ENCODE results near the gene NSUN4.

Gene NSUN4

DNA sequence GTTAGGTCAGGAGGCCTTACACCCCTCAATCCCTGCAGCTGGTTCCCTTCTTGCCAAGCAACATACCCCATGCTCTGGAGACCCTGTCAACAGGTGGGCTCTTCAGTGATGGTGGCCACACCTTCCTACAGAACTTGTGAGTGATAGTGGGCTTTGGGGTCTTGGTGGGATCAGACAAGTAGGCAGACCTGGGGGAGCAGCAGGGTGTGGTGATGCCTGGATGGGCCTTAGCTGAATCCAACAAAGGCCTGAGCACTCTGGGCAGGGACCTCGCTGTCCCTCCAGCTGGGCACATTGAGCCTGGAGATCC, 68.4 kb downstream of the NSUN4 start:
- DNase-seq (ENCODE audit: low read depth in 1 of 2, low spot score in 1 of 2) = no peak
- TF ChIP-seq POLR2AphosphoS5 (IDR thresholded peaks at IDR 0.05; ENCODE audit: low read depth) (no peak), SPI1 (IDR thresholded peaks at IDR 0.05; ENCODE audit: borderline replicate concordance, low read depth) (no peak), GABPA (IDR thresholded peaks at IDR 0.05; ENCODE audit: low read depth) (no peak)
- TF ChIP-seq, protein P1, sequence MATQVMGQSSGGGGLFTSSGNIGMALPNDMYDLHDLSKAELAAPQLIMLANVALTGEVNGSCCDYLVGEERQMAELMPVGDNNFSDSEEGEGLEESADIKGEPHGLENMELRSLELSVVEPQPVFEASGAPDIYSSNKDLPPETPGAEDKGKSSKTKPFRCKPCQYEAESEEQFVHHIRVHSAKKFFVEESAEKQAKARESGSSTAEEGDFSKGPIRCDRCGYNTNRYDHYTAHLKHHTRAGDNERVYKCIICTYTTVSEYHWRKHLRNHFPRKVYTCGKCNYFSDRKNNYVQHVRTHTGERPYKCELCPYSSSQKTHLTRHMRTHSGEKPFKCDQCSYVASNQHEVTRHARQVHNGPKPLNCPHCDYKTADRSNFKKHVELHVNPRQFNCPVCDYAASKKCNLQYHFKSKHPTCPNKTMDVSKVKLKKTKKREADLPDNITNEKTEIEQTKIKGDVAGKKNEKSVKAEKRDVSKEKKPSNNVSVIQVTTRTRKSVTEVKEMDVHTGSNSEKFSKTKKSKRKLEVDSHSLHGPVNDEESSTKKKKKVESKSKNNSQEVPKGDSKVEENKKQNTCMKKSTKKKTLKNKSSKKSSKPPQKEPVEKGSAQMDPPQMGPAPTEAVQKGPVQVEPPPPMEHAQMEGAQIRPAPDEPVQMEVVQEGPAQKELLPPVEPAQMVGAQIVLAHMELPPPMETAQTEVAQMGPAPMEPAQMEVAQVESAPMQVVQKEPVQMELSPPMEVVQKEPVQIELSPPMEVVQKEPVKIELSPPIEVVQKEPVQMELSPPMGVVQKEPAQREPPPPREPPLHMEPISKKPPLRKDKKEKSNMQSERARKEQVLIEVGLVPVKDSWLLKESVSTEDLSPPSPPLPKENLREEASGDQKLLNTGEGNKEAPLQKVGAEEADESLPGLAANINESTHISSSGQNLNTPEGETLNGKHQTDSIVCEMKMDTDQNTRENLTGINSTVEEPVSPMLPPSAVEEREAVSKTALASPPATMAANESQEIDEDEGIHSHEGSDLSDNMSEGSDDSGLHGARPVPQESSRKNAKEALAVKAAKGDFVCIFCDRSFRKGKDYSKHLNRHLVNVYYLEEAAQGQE (IDR thresholded peaks at IDR 0.05; ENCODE audit: insufficient replicate concordance, low read depth) = no peak
- TF ChIP-seq, protein P2, sequence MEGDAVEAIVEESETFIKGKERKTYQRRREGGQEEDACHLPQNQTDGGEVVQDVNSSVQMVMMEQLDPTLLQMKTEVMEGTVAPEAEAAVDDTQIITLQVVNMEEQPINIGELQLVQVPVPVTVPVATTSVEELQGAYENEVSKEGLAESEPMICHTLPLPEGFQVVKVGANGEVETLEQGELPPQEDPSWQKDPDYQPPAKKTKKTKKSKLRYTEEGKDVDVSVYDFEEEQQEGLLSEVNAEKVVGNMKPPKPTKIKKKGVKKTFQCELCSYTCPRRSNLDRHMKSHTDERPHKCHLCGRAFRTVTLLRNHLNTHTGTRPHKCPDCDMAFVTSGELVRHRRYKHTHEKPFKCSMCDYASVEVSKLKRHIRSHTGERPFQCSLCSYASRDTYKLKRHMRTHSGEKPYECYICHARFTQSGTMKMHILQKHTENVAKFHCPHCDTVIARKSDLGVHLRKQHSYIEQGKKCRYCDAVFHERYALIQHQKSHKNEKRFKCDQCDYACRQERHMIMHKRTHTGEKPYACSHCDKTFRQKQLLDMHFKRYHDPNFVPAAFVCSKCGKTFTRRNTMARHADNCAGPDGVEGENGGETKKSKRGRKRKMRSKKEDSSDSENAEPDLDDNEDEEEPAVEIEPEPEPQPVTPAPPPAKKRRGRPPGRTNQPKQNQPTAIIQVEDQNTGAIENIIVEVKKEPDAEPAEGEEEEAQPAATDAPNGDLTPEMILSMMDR (IDR thresholded peaks at IDR 0.05; ENCODE audit: insufficient read depth, low read length) = no peak
- Histone ChIP-seq H3K27ac (replicated peaks) (no peak overlapping the region), H3K27me3 (ENCODE audit: insufficient read depth, poor library complexity, severe bottlenecking) (no peaks in the 10 kb centered on the region), H3K4me3 (replicated peaks; ENCODE audit: insufficient read depth, low read length) (no peak overlapping the region)

DNA sequence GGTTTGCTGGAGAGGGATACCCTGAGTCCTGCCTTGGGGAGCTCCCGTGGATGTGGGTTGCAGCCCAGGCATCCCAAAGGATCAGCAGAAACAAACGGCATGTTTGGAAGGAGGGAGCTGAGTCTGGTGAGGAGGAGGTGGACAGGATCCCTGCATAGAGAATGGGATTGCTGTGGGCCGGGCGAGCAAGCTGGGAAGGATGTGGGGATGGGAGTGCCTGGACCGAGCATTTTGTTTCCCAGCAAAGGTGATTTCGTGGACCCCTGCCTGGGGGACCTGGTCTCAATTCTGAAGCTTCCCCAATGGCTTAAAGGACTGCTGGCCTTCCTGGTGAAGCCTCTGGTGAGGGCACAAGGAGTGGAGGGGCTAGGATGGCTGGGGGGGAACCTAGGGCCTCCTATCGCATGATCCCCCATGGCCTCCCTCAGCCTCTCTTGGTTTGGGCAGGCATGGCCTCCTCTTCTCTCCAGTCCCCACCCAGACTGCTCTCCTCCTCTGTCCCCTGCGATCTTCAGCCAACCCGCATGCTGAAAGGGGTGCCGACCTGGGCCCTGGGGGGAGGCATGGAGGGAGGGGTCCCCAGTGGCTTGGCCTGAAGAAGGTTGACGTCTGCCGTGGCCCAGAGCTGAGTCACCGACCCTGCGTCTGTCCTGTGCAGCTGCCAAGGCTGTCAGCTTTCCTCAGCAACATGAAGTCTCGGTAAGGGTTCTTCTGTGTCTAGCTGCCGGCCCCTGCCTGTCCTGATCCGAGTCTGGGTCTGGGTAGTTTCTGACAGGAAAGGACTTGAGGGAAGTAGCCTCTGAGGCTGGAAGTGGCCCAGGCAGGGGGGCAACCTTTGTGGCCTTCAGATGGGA, 69.8 kb downstream of the NSUN4 start:
- H3K27me3 ChIP-seq (ENCODE audit: insufficient read depth, poor library complexity, severe bottlenecking) = no peaks in the 10 kb centered on the region
- no peak overlapping the region for H3K4me3 ChIP-seq (replicated peaks; ENCODE audit: insufficient read depth, low read length)
- no peak overlapping the region for H3K27ac ChIP-seq (replicated peaks)
- TF ChIP-seq GABPA (IDR thresholded peaks at IDR 0.05; ENCODE audit: low read depth) (no peak), SPI1 (IDR thresholded peaks at IDR 0.05; ENCODE audit: borderline replicate concordance, low read depth) (no peak), POLR2AphosphoS5 (IDR thresholded peaks at IDR 0.05; ENCODE audit: low read depth) (no peak)
- TF ChIP-seq, protein P2 (IDR thresholded peaks at IDR 0.05; ENCODE audit: insufficient read depth, low read length) = no peak
- TF ChIP-seq, protein P1 (IDR thresholded peaks at IDR 0.05; ENCODE audit: insufficient replicate concordance, low read depth) = no peak
- no peak for DNase-seq (ENCODE audit: low read depth in 1 of 2, low spot score in 1 of 2)

DNA sequence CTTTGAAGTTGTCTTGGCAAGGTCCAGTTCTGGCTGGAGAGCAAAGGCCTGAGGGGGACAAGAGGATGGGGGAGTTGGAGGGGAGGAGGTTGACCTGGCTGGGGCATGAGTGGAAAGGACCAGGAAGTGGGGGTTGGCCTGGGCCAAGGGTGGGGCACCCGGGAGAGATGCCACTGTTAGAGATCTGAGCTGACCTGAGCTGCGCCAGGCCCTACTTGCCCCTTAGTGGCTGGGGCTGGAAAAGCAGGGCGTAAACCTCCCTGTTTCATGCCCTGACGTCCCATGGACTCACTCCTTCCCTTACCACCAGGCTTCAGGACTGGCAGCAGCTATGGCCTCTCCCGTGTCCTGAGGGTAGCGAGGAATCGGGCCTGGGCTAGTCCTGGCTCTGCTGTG, 70.4 kb downstream of the NSUN4 start:
- DNase-seq (ENCODE audit: low read depth in 1 of 2, low spot score in 1 of 2) = no peak
- Histone ChIP-seq H3K4me3 (replicated peaks; ENCODE audit: insufficient read depth, low read length) (no peak overlapping the region), H3K27me3 (ENCODE audit: insufficient read depth, poor library complexity, severe bottlenecking) (no peaks in the 10 kb centered on the region), H3K27ac (replicated peaks) (no peak overlapping the region)
- TF ChIP-seq, protein P1 (IDR thresholded peaks at IDR 0.05; ENCODE audit: insufficient replicate concordance, low read depth) = no peak
- TF ChIP-seq SPI1 (IDR thresholded peaks at IDR 0.05; ENCODE audit: borderline replicate concordance, low read depth) = no peak
- TF ChIP-seq, protein P2 (IDR thresholded peaks at IDR 0.05; ENCODE audit: insufficient read depth, low read length) = no peak
- TF ChIP-seq GABPA (IDR thresholded peaks at IDR 0.05; ENCODE audit: low read depth) = no peak
- no peak for TF ChIP-seq POLR2AphosphoS5 (IDR thresholded peaks at IDR 0.05; ENCODE audit: low read depth)
